ENCODE results near the gene ST6GALNAC2.
A peak's percentile ranks its signal among the peaks of the same experiment; 100 is the strongest.

ST6GALNAC2 gene

GRCh38 chr17:76557368-76558197 lies 28.1 kb downstream of the ST6GALNAC2 start:
- peak; percentile 83 to 86 (median 83) for DNase-seq (ENCODE audit: low read depth in 3 of 3, low spot score in 1 of 3)

DNA sequence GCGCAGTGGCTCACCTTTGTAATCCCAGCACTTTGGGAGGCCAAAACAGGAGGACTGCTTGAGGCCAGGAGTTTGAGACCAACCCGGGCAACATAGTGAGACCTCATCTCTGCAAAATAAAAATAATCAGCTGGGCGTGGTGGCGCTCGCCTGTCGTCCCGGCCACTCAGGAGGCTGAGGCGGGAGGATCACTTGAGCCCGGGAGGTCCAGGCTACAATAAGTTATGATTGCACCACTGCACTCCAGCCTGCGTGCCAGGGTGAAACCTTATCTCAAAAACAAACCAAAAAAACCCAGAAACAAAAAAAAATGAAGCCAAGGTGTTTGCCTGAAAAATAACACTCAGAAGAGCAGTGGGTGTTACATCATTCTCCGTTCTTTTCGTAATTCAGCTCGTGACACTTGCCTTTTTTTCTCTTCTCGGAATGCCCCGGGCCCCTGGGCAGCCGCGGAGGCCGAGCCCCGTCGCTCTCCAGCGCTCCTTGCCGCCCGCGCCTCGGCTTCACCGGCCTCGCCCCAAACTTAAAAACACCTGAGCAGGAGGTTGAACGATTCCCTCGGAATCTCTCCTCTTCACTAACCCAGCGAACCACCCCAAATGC lies 28.8 kb downstream of the ST6GALNAC2 start:
- DNase-seq (ENCODE audit: low read depth in 3 of 3, low spot score in 1 of 3), result peak in 1 of 3 donors; percentile 16

- DNase-seq (ENCODE audit: low read depth in 3 of 3, low spot score in 1 of 3), result no peak
Observed at GRCh38 chr17:76554131-76554530, 31.5 kb downstream of the ST6GALNAC2 start.

GRCh38 chr17:76553178-76553908 lies 32.3 kb downstream of the ST6GALNAC2 start:
- no peak for DNase-seq (ENCODE audit: low read depth in 3 of 3, low spot score in 1 of 3)

DNA sequence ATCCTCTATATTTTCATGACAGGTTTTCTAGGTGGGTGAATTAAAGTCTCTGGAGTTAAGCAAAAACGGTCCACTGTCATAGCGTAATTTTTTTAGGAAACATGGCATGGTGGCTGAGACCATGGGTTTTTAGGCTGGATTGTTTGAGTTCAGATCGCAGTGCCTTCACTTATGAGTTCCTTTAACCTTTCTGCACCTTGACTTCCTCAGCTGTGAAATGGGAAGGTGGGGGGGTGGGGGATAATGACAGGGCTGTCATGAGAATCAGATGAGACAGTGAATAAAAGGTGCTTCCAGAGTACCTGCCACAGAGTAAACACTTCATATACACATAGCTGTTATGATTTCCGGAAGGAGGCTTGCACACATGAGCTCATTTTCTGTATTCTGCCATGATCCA lies 34.0 kb downstream of the ST6GALNAC2 start:
- no peak for DNase-seq (ENCODE audit: low read depth in 3 of 3, low spot score in 1 of 3)

GRCh38 chr17:76550712-76551615 lies 34.7 kb downstream of the ST6GALNAC2 start:
- DNase-seq (ENCODE audit: low read depth in 3 of 3, low spot score in 1 of 3), result no peak

- no peak for DNase-seq (ENCODE audit: low read depth in 3 of 3, low spot score in 1 of 3)
Observed at GRCh38 chr17:76549539-76549938, 36.1 kb downstream of the ST6GALNAC2 start.

DNA sequence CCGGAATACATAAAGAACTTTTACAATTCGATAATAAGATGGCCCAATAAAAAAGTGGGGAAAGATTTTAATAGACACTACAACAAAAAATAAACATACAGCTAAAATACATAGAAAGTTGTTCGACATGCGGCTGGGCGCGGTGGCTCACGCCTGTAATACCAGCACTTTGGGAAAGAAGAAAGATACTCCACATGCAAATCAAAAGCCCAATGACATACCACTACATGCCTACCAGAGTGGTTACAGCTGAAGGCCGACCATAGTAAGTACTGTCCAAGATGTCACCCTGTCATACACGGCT lies 36.5 kb downstream of the ST6GALNAC2 start:
- DNase-seq (ENCODE audit: low read depth in 3 of 3, low spot score in 1 of 3), result no peak

- no peak for DNase-seq (ENCODE audit: low read depth in 3 of 3, low spot score in 1 of 3)
Observed at GRCh38 chr17:76548378-76549214, 37.1 kb downstream of the ST6GALNAC2 start.

GRCh38 chr17:76547642-76548202 lies 37.9 kb downstream of the ST6GALNAC2 start:
- DNase-seq (ENCODE audit: low read depth in 3 of 3, low spot score in 1 of 3), result no peak

GRCh38 chr17:76547183-76547641 lies 38.4 kb downstream of the ST6GALNAC2 start:
- peak in 1 of 3 donors; percentile 27 for DNase-seq (ENCODE audit: low read depth in 3 of 3, low spot score in 1 of 3)

DNA sequence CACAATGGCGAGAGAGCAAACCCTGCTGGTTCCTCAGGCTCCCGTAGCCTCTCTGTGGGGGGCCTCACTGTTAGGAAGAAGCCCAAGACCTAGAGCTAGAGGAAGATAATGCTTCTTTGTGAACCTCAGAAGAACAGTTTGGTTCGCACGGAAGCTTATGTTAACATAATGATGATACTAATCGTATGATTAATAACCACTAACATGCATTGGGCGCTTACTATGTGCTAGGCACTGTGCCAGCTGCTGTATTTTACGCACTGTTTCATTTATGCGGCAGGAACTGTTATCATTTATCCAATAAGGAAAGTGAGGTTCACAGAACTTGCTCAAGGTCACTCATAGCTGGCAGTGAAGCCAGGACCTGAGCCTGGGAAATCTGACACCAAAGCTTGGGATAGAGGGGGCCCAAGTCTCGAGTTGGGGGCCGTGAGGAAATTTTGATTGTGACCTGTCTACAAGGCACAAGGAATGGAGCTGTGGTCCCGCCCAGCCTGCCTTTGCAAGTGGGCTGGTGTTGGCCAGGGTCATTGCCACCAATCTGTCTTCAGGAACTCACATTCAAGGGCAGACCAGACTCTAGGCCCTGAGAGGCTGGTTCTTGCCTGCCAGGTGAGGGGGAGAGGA lies 39.0 kb downstream of the ST6GALNAC2 start:
- no peak for DNase-seq (ENCODE audit: low read depth in 3 of 3, low spot score in 1 of 3)

DNA sequence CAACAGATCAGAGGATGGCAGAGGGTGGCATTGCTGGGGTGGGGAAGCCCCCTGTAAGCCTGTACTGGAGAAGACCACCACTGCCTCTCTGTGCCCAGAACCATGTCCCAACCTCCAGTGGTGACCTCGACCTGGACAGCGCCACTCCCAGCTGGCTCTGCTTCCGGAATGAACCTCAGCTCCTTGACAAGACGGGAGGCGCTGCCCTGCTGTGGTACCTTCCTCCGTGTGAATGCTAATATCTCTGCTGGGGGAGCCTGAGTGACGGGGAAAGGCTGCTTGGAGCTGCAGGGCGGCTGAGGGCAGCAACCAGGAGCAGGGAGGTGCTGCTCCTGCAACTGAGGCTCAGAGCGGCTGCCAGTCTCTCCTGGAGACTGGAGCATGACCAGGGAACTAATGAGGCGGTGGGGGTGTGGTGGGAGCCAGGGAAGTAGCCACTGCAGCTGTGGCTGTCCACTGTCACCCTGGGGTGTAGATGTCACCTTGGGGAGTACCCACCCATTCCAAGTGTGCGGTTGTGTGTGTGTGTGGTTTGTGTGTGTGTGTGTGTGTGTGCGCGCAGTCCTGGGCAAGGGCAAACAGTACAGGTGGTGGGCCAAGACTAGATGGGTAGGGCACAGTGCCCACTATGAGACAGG lies 39.6 kb downstream of the ST6GALNAC2 start:
- DNase-seq (ENCODE audit: low read depth in 3 of 3, low spot score in 1 of 3), result no peak

- no peak for DNase-seq (ENCODE audit: low read depth in 3 of 3, low spot score in 1 of 3)
Observed at GRCh38 chr17:76544546-76545365, 40.9 kb downstream of the ST6GALNAC2 start.

DNA sequence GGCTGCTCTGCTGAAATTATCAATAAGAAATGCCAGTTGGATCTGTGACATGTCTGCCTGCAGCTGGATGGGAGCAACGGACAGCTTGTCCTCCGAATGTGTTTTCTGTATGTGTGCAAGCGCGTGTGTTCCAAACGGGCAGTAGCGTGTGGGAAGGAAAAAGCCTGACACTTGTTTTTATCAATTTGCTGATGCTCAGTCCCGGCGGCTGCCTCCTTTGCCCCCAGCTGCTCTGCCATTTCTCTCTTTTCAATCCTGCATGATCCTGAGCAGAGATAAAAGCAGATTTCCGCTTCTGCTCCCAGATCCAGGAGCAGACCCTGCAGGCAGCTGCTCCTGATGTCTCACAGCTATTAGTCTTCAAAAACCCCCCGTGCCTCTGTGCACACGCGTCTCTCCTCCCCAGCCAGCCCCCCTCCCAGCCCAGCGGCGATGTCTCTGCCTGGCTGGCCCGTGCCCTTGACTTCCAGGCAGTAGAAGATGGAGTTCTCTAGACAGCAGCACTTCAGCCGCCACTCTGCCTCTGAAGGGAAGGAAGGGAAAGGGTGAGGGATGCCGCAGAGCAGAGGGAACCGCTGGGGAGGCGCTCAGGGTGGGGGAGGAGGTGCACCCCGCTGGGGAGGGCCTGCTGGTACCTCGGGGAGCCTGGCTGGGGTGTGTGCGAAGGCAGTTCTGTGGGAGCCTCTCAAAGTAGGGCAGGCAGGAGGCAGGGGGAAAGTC lies 41.7 kb downstream of the ST6GALNAC2 start:
- DNase-seq (ENCODE audit: low read depth in 3 of 3, low spot score in 1 of 3), result no peak

DNA sequence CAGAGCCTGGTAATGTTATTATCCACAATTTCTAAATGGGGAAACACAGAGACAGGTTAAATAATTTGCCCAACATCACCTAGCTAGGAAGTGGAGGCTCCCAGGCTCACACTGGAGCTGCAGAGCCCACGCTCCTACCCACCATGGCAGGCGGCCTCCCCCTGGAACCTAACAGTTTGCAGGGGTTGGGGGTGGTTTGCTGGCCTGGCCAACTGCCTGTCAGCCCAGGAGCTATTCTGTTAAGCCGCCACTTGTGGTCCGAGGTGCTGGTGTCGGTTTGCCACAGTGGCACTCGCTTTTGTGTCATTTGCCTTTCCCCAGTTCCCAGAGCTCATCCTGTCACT lies 42.2 kb downstream of the ST6GALNAC2 start:
- no peak for DNase-seq (ENCODE audit: low read depth in 3 of 3, low spot score in 1 of 3)

GRCh38 chr17:76542984-76543383 lies 42.7 kb downstream of the ST6GALNAC2 start:
- no peak for DNase-seq (ENCODE audit: low read depth in 3 of 3, low spot score in 1 of 3)

All from stimulated activated CD4-positive, alpha-beta T cell treated with anti-CD3 and anti-CD28 coated beads, TNF-alpha, amount 100 ng/mL, for 1 hour (primary cell).